Upper lobe of left lung (tissue), 6 donors: ENCODE results near the gene KRTAP1-4. TPM values are rescaled to one million over a fixed set of nuclear protein-coding genes. Genes with fewer than 3 reads are reported as not detected.

ENCODE experiments used
- ATAC-seq, 2 donors: fragments of 200-7000 bp; cut with Tn5 transposase; one replicate each; pipeline ENCODE4 v1.9.1; 2022; ENCODE audit warnings: mild to moderate bottlenecking in 2 of 2, moderate library complexity in 2 of 2; ENCODE audit not compliant: low FRiP score in 2 of 2
- DNase-seq, 2 donors: peaks; one replicate each; pipeline ENCODE4 v3.0.0-alpha.2; 2019 to 2020
- H3K27ac ChIP-seq, 4 donors: fragments of 200-600 bp; sonication (generic); one replicate each; pipeline ENCODE4 v1.5.1; 2016 to 2019
- H3K27me3 ChIP-seq, 4 donors: fragments of 200-600 bp; sonication (generic); one replicate each; pipeline ENCODE4 v1.5.1; 2017 to 2019
- H3K36me3 ChIP-seq, 4 donors: fragments of 200-600 bp; sonication (generic); one replicate each; pipeline ENCODE4 v1.5.1; 2016 to 2019
- H3K4me1 ChIP-seq, 4 donors: fragments of 200-600 bp; sonication (generic); one replicate each; pipeline ENCODE4 v1.5.1; 2018 to 2019
- H3K4me3 ChIP-seq, 4 donors: fragments of 200-600 bp; sonication (generic); one replicate each; pipeline ENCODE4 v1.5.1; 2017 to 2019; ENCODE audit warnings: mild to moderate bottlenecking in 2 of 4, moderate library complexity in 1 of 4
- H3K9me3 ChIP-seq, 4 donors: fragments of 200-600 bp; sonication (generic); one replicate each; pipeline ENCODE4 v1.5.1; 2018 to 2019
- CTCF ChIP-seq, 6 experiments: fragments of 450-650 bp in 4 of 6; fragments of 200-600 bp in 2 of 6; sonication (generic) in 2 of 6; IDR thresholded peaks; one replicate each; pipeline ENCODE4 v1.5.1; 2016 to 2019; ENCODE audit warnings: antibody characterized with exemption in 6 of 6
- EP300 ChIP-seq, 4 donors: sonication (generic); formaldehyde crosslinking; IDR thresholded peaks; one replicate each; pipeline ENCODE4 v1.5.1; 2017; ENCODE audit warnings: antibody characterized with exemption in 4 of 4, control low read depth in 2 of 4
- POLR2A ChIP-seq, 4 donors: fragments of 450-650 bp; IDR thresholded peaks; one replicate each; pipeline ENCODE4 v1.5.1; 2016 to 2017; ENCODE audit warnings: antibody characterized with exemption in 4 of 4, mild to moderate bottlenecking in 2 of 4
- POLR2AphosphoS5 ChIP-seq, 2 donors: sonication (generic); formaldehyde crosslinking; IDR thresholded peaks; one replicate each; pipeline ENCODE4 v1.5.1; 2017; ENCODE audit warnings: antibody characterized with exemption in 2 of 2
- WGBS, 2 donors: methylation state at CpG; one replicate each; pipeline ENCODE4 v1.1.5; 2017 to 2018; 5-methylcytosine and 5-hydroxymethylcytosine counted together
- total RNA-seq, 6 donors: library from RNA; depleted of rRNA in 4 of 6; stranded (reverse); fragments of >200 nt in 4 of 6; gene quantifications; one replicate each; pipeline versions ENCODE4 v1.1.0 to v1.2.1, GENCODE V29; 2016 to 2021
- donor health status: DM: no; HTN: no; CAD: no; lungs with moderate emphysema.
- donor health status: DM: no; HTN: yes; CAD: no; lungs with severe emphysema.

KRTAP1-4 gene
- total RNA-seq, 6 donors from 2014 or later, result not detected

DNA sequence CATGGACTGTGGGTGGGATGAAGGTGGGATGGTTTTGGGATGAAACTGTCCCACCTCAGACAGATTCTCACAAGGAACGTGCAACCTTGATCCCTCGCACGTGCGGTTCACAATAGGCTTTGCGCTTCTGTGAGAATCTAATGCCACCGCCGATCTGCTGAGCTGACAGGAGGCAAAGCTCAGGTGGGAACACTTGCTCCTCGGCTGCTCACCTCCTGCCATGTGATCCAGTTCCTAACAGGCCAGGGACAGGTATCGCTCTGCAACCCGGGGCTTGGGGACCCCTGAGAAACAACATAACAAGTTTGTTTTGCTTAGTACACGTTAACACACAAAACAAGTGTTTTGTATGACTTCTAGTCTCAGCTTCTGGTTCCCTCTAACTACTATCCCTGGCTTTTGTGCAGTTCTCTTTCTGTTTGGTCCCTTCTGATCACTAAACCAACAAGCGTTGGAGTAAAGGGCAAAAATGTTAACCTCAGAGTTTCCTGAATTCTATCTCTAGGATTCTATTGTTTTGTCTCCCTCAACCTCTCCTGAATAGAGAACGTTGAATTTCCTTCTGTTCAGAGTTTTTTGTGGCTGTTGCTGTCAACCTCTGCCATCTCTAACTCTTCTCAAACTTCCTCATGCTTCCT lies 13.3 kb downstream of the KRTAP1-4 start:
- DNase-seq (no peak), ATAC-seq (no peak)
- H3K36me3 ChIP-seq, result no peaks in the 10 kb centered on the region
- H3K9me3 ChIP-seq, result no peaks in the 10 kb centered on the region
- no peaks in the 10 kb centered on the region for H3K27me3 ChIP-seq
- TF ChIP-seq POLR2AphosphoS5 (IDR thresholded peaks at IDR 0.05), result no peak
- TF ChIP-seq POLR2A (IDR thresholded peaks at IDR 0.05), result no peak
- no peak for TF ChIP-seq EP300 (IDR thresholded peaks at IDR 0.05)
- TF ChIP-seq CTCF (IDR thresholded peaks at IDR 0.05), result no peak
- H3K4me3 ChIP-seq, result no peak overlapping the region
- no peak overlapping the region for H3K27ac ChIP-seq
- no peaks in the 10 kb centered on the region for H3K4me1 ChIP-seq
- WGBS, 2 donors, result 70 to 78% methylated on average over 8 to 13 of the region's 13 CpGs

DNA sequence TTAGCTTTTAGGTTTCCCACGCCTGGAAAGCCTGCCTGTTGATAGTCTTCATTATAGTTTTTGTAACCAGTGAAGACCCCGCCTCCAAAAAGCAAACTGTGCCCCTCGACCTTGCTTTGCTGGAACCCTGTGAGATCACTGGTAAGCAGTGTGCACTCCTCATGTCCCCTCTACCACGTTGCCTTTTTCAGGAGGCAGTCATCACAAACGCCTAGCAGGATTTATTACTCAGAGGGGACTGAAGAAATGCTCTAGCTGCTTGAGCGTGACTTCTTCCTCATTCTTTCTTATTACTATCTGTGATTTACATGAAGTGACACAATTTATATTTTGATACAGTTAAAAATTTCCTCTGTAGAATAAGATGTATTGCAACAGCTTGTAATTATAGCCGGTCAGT lies 14.5 kb downstream of the KRTAP1-4 start:
- WGBS, 2 donors, result 70 to 72% methylated on average over 7 of the region's 7 CpGs
- H3K4me3 ChIP-seq, result no peak overlapping the region
- DNase-seq (no peak), ATAC-seq (no peak)
- no peaks in the 10 kb centered on the region for H3K36me3 ChIP-seq
- no peaks in the 10 kb centered on the region for H3K4me1 ChIP-seq
- no peak for TF ChIP-seq POLR2A (IDR thresholded peaks at IDR 0.05)
- TF ChIP-seq POLR2AphosphoS5 (IDR thresholded peaks at IDR 0.05), result no peak
- TF ChIP-seq CTCF (IDR thresholded peaks at IDR 0.05), result no peak
- no peak overlapping the region for H3K27ac ChIP-seq
- H3K9me3 ChIP-seq, result no peaks in the 10 kb centered on the region
- H3K27me3 ChIP-seq, result no peaks in the 10 kb centered on the region

DNA sequence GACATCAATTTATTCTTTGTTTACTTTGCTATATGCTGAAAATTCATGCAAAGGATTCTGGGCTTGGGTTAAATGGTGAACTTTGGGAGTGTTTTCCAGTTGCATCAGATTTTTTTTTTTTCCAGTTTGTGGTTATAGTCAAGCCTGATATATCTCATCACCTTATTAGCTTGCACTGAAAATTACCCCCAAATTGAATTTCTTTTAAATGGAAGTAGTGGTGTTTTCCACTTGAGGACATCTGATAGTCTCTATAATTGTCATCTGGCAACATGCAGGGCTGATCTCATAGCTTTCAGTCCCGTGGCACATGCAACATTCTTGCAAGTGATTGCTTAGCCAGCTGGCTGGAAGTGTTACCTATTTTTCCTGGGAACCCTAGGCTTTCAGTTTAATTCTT lies 16.4 kb downstream of the KRTAP1-4 start:
- 38 to 46% methylated on average over 1 of the region's 1 CpG for WGBS, 2 donors
- Histone ChIP-seq H3K36me3 (no peaks in the 10 kb centered on the region), H3K27me3 (no peaks in the 10 kb centered on the region), H3K4me1 (no peaks in the 10 kb centered on the region), H3K27ac (no peak overlapping the region), H3K4me3 (no peak overlapping the region), H3K9me3 (no peaks in the 10 kb centered on the region)
- no peak for DNase-seq
- no peak for ATAC-seq
- no peak for TF ChIP-seq POLR2AphosphoS5 (IDR thresholded peaks at IDR 0.05)
- TF ChIP-seq EP300 (IDR thresholded peaks at IDR 0.05), result no peak
- TF ChIP-seq CTCF (IDR thresholded peaks at IDR 0.05), result no peak
- no peak for TF ChIP-seq POLR2A (IDR thresholded peaks at IDR 0.05)

DNA sequence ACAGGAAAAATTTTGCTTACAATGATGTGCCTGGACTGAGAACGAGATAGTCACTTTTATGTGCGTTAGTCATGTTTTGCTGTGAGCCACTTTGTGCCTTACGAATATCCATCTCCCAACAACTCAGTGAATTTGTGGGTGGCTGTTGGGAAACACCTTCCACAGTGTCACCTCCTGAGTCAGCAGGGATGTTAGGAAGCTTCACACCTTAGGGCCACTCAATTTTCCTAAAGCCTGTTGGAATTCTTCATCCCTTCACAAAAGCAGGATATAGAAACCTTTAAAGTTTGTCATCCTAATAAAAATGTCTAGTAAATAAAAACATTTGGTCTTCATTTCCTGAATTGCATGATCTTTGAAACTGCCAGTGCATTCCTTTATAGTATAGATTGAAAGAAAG lies 16.8 kb downstream of the KRTAP1-4 start:
- Histone ChIP-seq H3K36me3 (no peaks in the 10 kb centered on the region), H3K4me3 (no peak overlapping the region), H3K27ac (no peak overlapping the region), H3K27me3 (no peaks in the 10 kb centered on the region), H3K4me1 (no peaks in the 10 kb centered on the region), H3K9me3 (no peaks in the 10 kb centered on the region)
- TF ChIP-seq CTCF (IDR thresholded peaks at IDR 0.05) (no peak), POLR2AphosphoS5 (IDR thresholded peaks at IDR 0.05) (no peak), EP300 (IDR thresholded peaks at IDR 0.05) (no peak), POLR2A (IDR thresholded peaks at IDR 0.05) (no peak)
- 83 to 90% methylated on average over 3 of the region's 3 CpGs for WGBS, 2 donors
- ATAC-seq (no peak), DNase-seq (no peak)
